Astrocyte of the spinal cord (primary cell): ENCODE measurements around the gene MIPEP.

Source experiments
- DNase-seq: peaks from one replicate; pipeline ENCODE4 v3.0.0; 2011; ENCODE audit warnings: low read depth, low spot score
- H3K4me3 ChIP-seq: 2 replicates; pipeline ENCODE4 v1.5.1; 2011; ENCODE audit warnings: low read depth, mild to moderate bottlenecking, low read length, moderate library complexity
- CTCF ChIP-seq: IDR thresholded peaks from 2 replicates; pipeline ENCODE4 v1.5.1; 2012; ENCODE audit warnings: low read depth, mild to moderate bottlenecking, low read length, inconsistent platforms
- in situ Hi-C: cut with HindIII; loops from 2 replicates; pipeline ENCODE4 v1.10.0; 2017; ENCODE audit warnings: low sequenced_read_pairs

Gene MIPEP

GRCh38 chr13:23845105-23845725 is 44.0 kb downstream of the MIPEP start:
- in situ Hi-C loops: no loop called here
- TF ChIP-seq CTCF: no peak
- H3K4me3 ChIP-seq: no peak overlapping the region
- no peak for DNase-seq

- TF ChIP-seq CTCF: no peak
- in situ Hi-C loops: no loop called here
- H3K4me3 ChIP-seq: no peak overlapping the region
- no peak for DNase-seq
Observed at GRCh38 chr13:23844132-23844531, 45.1 kb downstream of the MIPEP start.

GRCh38 chr13:23843436-23843835 is 45.8 kb downstream of the MIPEP start:
- DNase-seq: no peak
- no peak overlapping the region for H3K4me3 ChIP-seq
- in situ Hi-C loops: no loop called here
- TF ChIP-seq CTCF: no peak

- H3K4me3 ChIP-seq: no peak overlapping the region
- no peak for DNase-seq
- in situ Hi-C loops: no loop called here
- TF ChIP-seq CTCF: no peak
Observed at GRCh38 chr13:23842406-23842805, 46.8 kb downstream of the MIPEP start.

- in situ Hi-C loops: no loop called here
- TF ChIP-seq CTCF: no peak
- no peak for DNase-seq
- no peak overlapping the region for H3K4me3 ChIP-seq
Observed at GRCh38 chr13:23833733-23834611, 55.2 kb downstream of the MIPEP start.

- TF ChIP-seq CTCF: no peak
- H3K4me3 ChIP-seq: no peak overlapping the region
- in situ Hi-C loops: no loop called here
- peak; percentile 36 for DNase-seq
Observed at GRCh38 chr13:23828866-23829265, 60.3 kb downstream of the MIPEP start.
